Mammary epithelial cell (primary cell): ENCODE measurements around the gene ABCA3.

Experiments
- EZH2 ChIP-seq: IDR thresholded peaks from 2 replicates; pipeline ENCODE4 v1.6.1; 2012; ENCODE audit warnings: low read length, inconsistent platforms, borderline replicate concordance
- TF ChIP-seq, protein P1 (sequence below), 2 donors: IDR thresholded peaks in 1 of 2; conservative IDR thresholded peaks in 1 of 2; 2 replicates each; pipeline ENCODE4 v1.5.1; 2011 to 2012; ENCODE audit warnings: inconsistent platforms in 2 of 2, low read length in 2 of 2, mild to moderate bottlenecking in 2 of 2, control low read depth in 1 of 2, low read depth in 1 of 2; ENCODE audit not compliant: insufficient read depth in 1 of 2; ENCODE audit errors: extremely low read depth in 1 of 2

GRCh38 chr16:2297506-2297860, 43.0 kb downstream of the ABCA3 start:
- TF ChIP-seq EZH2, result no peak
- TF ChIP-seq, protein P1, sequence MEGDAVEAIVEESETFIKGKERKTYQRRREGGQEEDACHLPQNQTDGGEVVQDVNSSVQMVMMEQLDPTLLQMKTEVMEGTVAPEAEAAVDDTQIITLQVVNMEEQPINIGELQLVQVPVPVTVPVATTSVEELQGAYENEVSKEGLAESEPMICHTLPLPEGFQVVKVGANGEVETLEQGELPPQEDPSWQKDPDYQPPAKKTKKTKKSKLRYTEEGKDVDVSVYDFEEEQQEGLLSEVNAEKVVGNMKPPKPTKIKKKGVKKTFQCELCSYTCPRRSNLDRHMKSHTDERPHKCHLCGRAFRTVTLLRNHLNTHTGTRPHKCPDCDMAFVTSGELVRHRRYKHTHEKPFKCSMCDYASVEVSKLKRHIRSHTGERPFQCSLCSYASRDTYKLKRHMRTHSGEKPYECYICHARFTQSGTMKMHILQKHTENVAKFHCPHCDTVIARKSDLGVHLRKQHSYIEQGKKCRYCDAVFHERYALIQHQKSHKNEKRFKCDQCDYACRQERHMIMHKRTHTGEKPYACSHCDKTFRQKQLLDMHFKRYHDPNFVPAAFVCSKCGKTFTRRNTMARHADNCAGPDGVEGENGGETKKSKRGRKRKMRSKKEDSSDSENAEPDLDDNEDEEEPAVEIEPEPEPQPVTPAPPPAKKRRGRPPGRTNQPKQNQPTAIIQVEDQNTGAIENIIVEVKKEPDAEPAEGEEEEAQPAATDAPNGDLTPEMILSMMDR (conservative IDR thresholded peaks at IDR 0.05 in 1 of 2, IDR thresholded peaks at IDR 0.05 in 1 of 2; ENCODE audit: extremely low read depth in 1 of 2, insufficient read depth in 1 of 2, low read depth in 1 of 2, low read length in 2 of 2), result no peak
